K562 (cell line): Measurements from ENCODE around the gene PLXNA2. TPM values are rescaled to one million over a fixed set of nuclear protein-coding genes. Genes with fewer than 3 reads are reported as not detected.

ENCODE experiments used
- ATAC-seq: fragments of 200-7000 bp; cut with Tn5 transposase; 3 replicates; pipeline ENCODE4 v1.9.1; 2020; ENCODE audit warnings: moderate library complexity
- BruUV-seq: library from RNA; stranded (reverse); fragments of 400-500 nt; replicated peaks from 2 replicates; lab custom pipeline; 2021; lab: Mats Ljungman, UMichigan
- CTCF ChIA-PET: fragments of 300-600 bp; formaldehyde crosslinking; extraction: SDS; loops from one replicate; lab custom pipeline; 2021; ENCODE audit warnings: low intra/inter-chr PET ratio; lab: Yijun Ruan, JAX
- POLR2A ChIA-PET: fragments of 300-600, 350-650 bp; sonication (Branson Sonifier 250); formaldehyde crosslinking; extraction: SDS; loops from one replicate; lab custom pipeline; 2021; ENCODE audit warnings: antibody characterized with exemption, inconsistent platforms; lab: Yijun Ruan, JAX
- DNase-seq, 4 experiments: peaks; one replicate each; pipeline versions ENCODE4 v3.0.0 to v3.0.0-alpha.2; 2011 to 2018; ENCODE audit warnings: low spot score in 3 of 4, mixed read lengths in 3 of 4; ENCODE audit errors: extremely low read depth in 1 of 4
- FAIRE-seq: peaks from 2 replicates; lab custom pipeline; 2011; peaks lifted over from hg19 to GRCh38; lab: Jason Lieb, UNC
- H2AFZ ChIP-seq: 2 replicates; pipeline ENCODE4 v1.6.0; 2011; ENCODE audit warnings: low read depth, low read length, control low read depth, inconsistent platforms
- H3K27ac ChIP-seq: fragments of 200-600 bp; 3 replicates; pipeline ENCODE4 v1.8.0; 2011; ENCODE audit warnings: low read depth, mild to moderate bottlenecking, control low read depth, inconsistent platforms, low read length, moderate library complexity, mixed read lengths; ENCODE audit errors: extremely low read depth
- H3K27me3 ChIP-seq, 2 experiments: fragments of 300-600 bp in 1 of 2; 2 replicates in 1 of 2; 3 replicates in 1 of 2; pipeline versions ENCODE4 v1.6.0 to v1.8.0; 2011; ENCODE audit warnings: inconsistent platforms in 2 of 2, low read length in 2 of 2, mild to moderate bottlenecking in 1 of 2, mixed read lengths in 1 of 2, moderate library complexity in 1 of 2; ENCODE audit not compliant: control insufficient read depth in 2 of 2, insufficient read depth in 2 of 2
- H3K36me3 ChIP-seq: fragments of 300-600 bp; 3 replicates; pipeline ENCODE4 v1.8.0; 2011; ENCODE audit warnings: mild to moderate bottlenecking, low read length, inconsistent platforms; ENCODE audit not compliant: control insufficient read depth, insufficient read depth
- H3K4me1 ChIP-seq, 2 experiments: fragments of 200-600 bp in 1 of 2; replicated peaks in 1 of 2; 2 replicates in 1 of 2; 3 replicates in 1 of 2; pipeline versions ENCODE4 v1.5.1 to v1.8.0; 2011; ENCODE audit warnings: inconsistent platforms in 2 of 2, low read length in 2 of 2, mild to moderate bottlenecking in 1 of 2, mixed read lengths in 1 of 2, moderate library complexity in 1 of 2; ENCODE audit not compliant: control insufficient read depth in 2 of 2, insufficient read depth in 2 of 2
- H3K4me2 ChIP-seq: 2 replicates; pipeline ENCODE4 v1.6.1; 2011; ENCODE audit warnings: low read length, control low read depth, inconsistent platforms, mixed read lengths; ENCODE audit not compliant: insufficient read depth
- H3K4me3 ChIP-seq: fragments of 200-600 bp; sonication (generic), shearing (Covaris generic); 2 replicates; pipeline ENCODE4 v1.5.1; 2016; ENCODE audit warnings: control low read depth, inconsistent platforms
- H3K79me2 ChIP-seq: fragments of 200-600 bp; 3 replicates; pipeline ENCODE4 v1.8.0; 2011; ENCODE audit warnings: low read length, inconsistent platforms; ENCODE audit not compliant: control insufficient read depth, insufficient read depth
- H3K9ac ChIP-seq, 2 experiments: 2 replicates each; pipeline versions ENCODE4 v1.6.0 to v1.6.1; 2011; ENCODE audit warnings: low read depth in 2 of 2, low read length in 2 of 2, control low read depth in 1 of 2, inconsistent platforms in 1 of 2, mild to moderate bottlenecking in 1 of 2, mixed read lengths in 1 of 2; ENCODE audit not compliant: insufficient read depth in 1 of 2
- H3K9me1 ChIP-seq: one replicate; pipeline ENCODE4 v1.6.0; 2011; ENCODE audit warnings: inconsistent platforms, mild to moderate bottlenecking, low read length, moderate library complexity; ENCODE audit not compliant: control insufficient read depth, insufficient read depth
- H3K9me3 ChIP-seq: replicated peaks from 2 replicates; pipeline ENCODE4 v1.5.1; 2011; ENCODE audit warnings: low read depth, low read length, inconsistent platforms; ENCODE audit not compliant: control insufficient read depth, insufficient read depth
- H4K20me1 ChIP-seq: replicated peaks from 2 replicates; pipeline ENCODE4 v1.6.1; 2011; ENCODE audit warnings: low read length, inconsistent platforms, mixed read lengths; ENCODE audit not compliant: control insufficient read depth, insufficient read depth
- BCL6 ChIP-seq: fragments of 250-450 bp; sonication (Bioruptor Pico); IDR thresholded peaks from 2 replicates; pipeline ENCODE4 v1.4.0; 2020
- CTCF ChIP-seq, 3 experiments: IDR thresholded peaks in 2 of 3; conservative IDR thresholded peaks in 1 of 3; 2 replicates each; pipeline ENCODE4 v1.5.1; 2011 to 2012; ENCODE audit warnings: low read length in 3 of 3, mild to moderate bottlenecking in 3 of 3, control low read depth in 2 of 3, improper control_type of control experiment in 1 of 3, inconsistent platforms in 1 of 3, low read depth in 1 of 3, mixed read lengths in 1 of 3, moderate library complexity in 1 of 3; ENCODE audit not compliant: insufficient read depth in 2 of 3
- EHMT2 ChIP-seq: fragments of 450-650 bp; IDR thresholded peaks from 2 replicates; pipeline ENCODE4 v1.6.1; 2018; ENCODE audit warnings: antibody characterized with exemption
- JUND ChIP-seq, 2 experiments: IDR thresholded peaks; 2 replicates in 1 of 2; 3 replicates in 1 of 2; pipeline ENCODE4 v1.6.1; 2011; ENCODE audit warnings: borderline replicate concordance in 2 of 2, low read depth in 2 of 2, low read length in 2 of 2, improper control_type of control experiment in 1 of 2, missing biosample characterization in 1 of 2, missing genetic modification characterization in 1 of 2, missing genetic modification reagents in 1 of 2
- WGBS: fragments of 100-300 bp; shearing (Covaris generic); methylation state at CpG from one replicate; pipeline ENCODE4 v1.1.6; 2016; ENCODE audit warnings: low coverage, mixed read lengths; ENCODE audit not compliant: insufficient coverage; ENCODE audit errors: missing lambda C conversion rate; 5-methylcytosine and 5-hydroxymethylcytosine counted together
- in situ Hi-C: fragments of 300-500 bp; cut with MboI; formaldehyde crosslinking; loops from 4 replicates; pipeline ENCODE4 v1.15.0; 2018; ENCODE audit warnings: inconsistent platforms, mixed read lengths
- intact Hi-C: fragments of 100-400 bp; cut with micrococcal nuclease; formaldehyde crosslinking; loops from 2 replicates; pipeline ENCODE4 v1.14.2; 2022
- polyA plus RNA-seq, 8 experiments: library from polyadenylated mRNA; depleted of rRNA in 4 of 8; stranded (reverse) in 5 of 8; unstranded in 3 of 8; fragments of >200 nt; fragmentation: Nextera tagmentation in 2 of 8; fragmentation: Illumina TruSeq in 1 of 8; extraction: Ambion mirVana in 2 of 8; extraction: Trizol in 1 of 8; gene quantifications; 2 replicates each; pipeline versions ENCODE4 v1.2.1 to v1.2.3, GENCODE V29; 2011 to 2014; ENCODE audit warnings: inconsistent platforms in 1 of 8, missing spikeins in 1 of 8
- total RNA-seq, 7 experiments: library from RNA; depleted of rRNA in 6 of 7; stranded (reverse); fragments of >200 nt in 6 of 7; fragmentation: Illumina TruSeq in 2 of 7; extraction: Trizol in 2 of 7; gene quantifications; 2 replicates each; pipeline versions ENCODE4 v1.2.1 to v1.2.3, GENCODE V29; 2011 to 2021; ENCODE audit warnings: low replicate concordance in 1 of 7

PLXNA2 gene
- total and polyA plus RNA-seq, 9 of the 15 experiments (the other 6 are each of a cell fraction or from before 2014, with no cell fraction given) = 0.01 to 1.3 (median 0.32) TPM

- ChIA-PET CTCF (no interaction called here), POLR2A (interaction anchor here (0.6 kb wide), 1 partner anchor 9 kb away, joined by 3 read pairs; no protein-coding TSS in a partner anchor)
- no peaks in the 10 kb centered on the region for H3K36me3 ChIP-seq
- FAIRE-seq (no peak), ATAC-seq (no peak), DNase-seq (no peak)
- no peak overlapping the region for H3K27ac ChIP-seq
- no peaks in the 10 kb centered on the region for H4K20me1 ChIP-seq
- H3K9me1 ChIP-seq = no peaks in the 10 kb centered on the region
- H2AFZ ChIP-seq = no peak overlapping the region
- intact Hi-C loops (no loop called here), in situ Hi-C loops (no loop called here)
- BruUV-seq = no TSS peak
- no peak overlapping the region for H3K4me2 ChIP-seq
- no peak overlapping the region for H3K9ac ChIP-seq
- WGBS = 40% methylated on average over 2 of the region's 2 CpGs
- no peaks in the 10 kb centered on the region for H3K9me3 ChIP-seq
- no peaks in the 10 kb centered on the region for H3K79me2 ChIP-seq
- no peak overlapping the region for H3K4me3 ChIP-seq
- H3K4me1 ChIP-seq = peaks cover 28 to 35% of the 10 kb centered on the region in 2 experiments
- TF ChIP-seq BCL6 (CRISPR knock-in tag) (no peak), JUND (IDR thresholded peaks at IDR 0.05; ENCODE audit: borderline replicate concordance, low read depth, low read length) (peak; percentile 35; the same call in 1 of the 2 replicates), JUND (tag; IDR thresholded peaks at IDR 0.05; ENCODE audit: borderline replicate concordance, low read depth, low read length) (peak; percentile 18; the same call in 1 of the 3 replicates), CTCF (IDR thresholded peaks at IDR 0.05 in 2 of 3, conservative IDR thresholded peaks at IDR 0.05 in 1 of 3; ENCODE audit: insufficient read depth in 2 of 3, low read depth in 1 of 3, low read length in 3 of 3) (peak in 1 of 3 experiments; percentile 12; a peak in 1 of 6 replicates), EHMT2 (no peak)
- no peaks in the 10 kb centered on the region for H3K27me3 ChIP-seq
These were observed 66.1 kb downstream of the PLXNA2 start for GRCh38 chr1:208178091-208178529.
